DND-41 (cell line): ENCODE results near the gene SPDYE4.

Source experiments
- CTCF ChIP-seq: IDR thresholded peaks from 2 replicates; pipeline ENCODE4 v1.5.1; 2012; ENCODE audit warnings: borderline replicate concordance, low read length, moderate library complexity, mild to moderate bottlenecking; ENCODE audit not compliant: poor library complexity, severe bottlenecking; ENCODE audit errors: extremely low read depth
- EZH2 ChIP-seq: IDR thresholded peaks from 3 replicates; pipeline ENCODE4 v1.6.1; 2012; ENCODE audit warnings: borderline replicate concordance, low read depth, mild to moderate bottlenecking, moderate library complexity, low read length, inconsistent platforms; ENCODE audit not compliant: severe bottlenecking

GRCh38 chr17:8742819-8743218 lies 15.5 kb downstream of the SPDYE4 start:
- TF ChIP-seq CTCF (no peak), EZH2 (no peak)
